Ascending aorta (tissue), 2 donors: Measurements from ENCODE around the gene RPL28. TPM values are rescaled to one million over a fixed set of nuclear protein-coding genes. Genes with fewer than 3 reads are reported as not detected.

Experiments used
- DNase-seq, 2 donors: peaks; one replicate each; pipeline ENCODE4 v3.0.0-alpha.2; 2019; ENCODE audit warnings: low spot score in 2 of 2
- H3K27ac ChIP-seq, 2 donors: fragments of 200-600 bp; sonication (generic); one replicate each; pipeline ENCODE4 v1.5.1; 2016 to 2017; ENCODE audit warnings: mild to moderate bottlenecking in 1 of 2
- H3K27me3 ChIP-seq: fragments of 200-600 bp; sonication (generic); one replicate; pipeline ENCODE4 v1.5.1; 2017
- H3K36me3 ChIP-seq, 2 donors: fragments of 200-600 bp; sonication (generic); one replicate each; pipeline ENCODE4 v1.5.1; 2016
- H3K4me1 ChIP-seq, 2 donors: fragments of 200-600 bp; sonication (generic); one replicate each; pipeline ENCODE4 v1.5.1; 2016 to 2017; ENCODE audit warnings: mild to moderate bottlenecking in 1 of 2
- H3K4me3 ChIP-seq, 2 donors: fragments of 200-600 bp; sonication (generic); one replicate each; pipeline ENCODE4 v1.5.1; 2016 to 2017; ENCODE audit warnings: mild to moderate bottlenecking in 1 of 2
- H3K9me3 ChIP-seq, 2 donors: fragments of 200-600 bp; sonication (generic); one replicate each; pipeline ENCODE4 v1.5.1; 2016
- CTCF ChIP-seq, 3 experiments: fragments of 200-600 bp in 2 of 3; fragments of 450-650 bp in 1 of 3; sonication (generic) in 2 of 3; IDR thresholded peaks; one replicate each; pipeline ENCODE4 v1.5.1; 2016 to 2019; ENCODE audit warnings: antibody characterized with exemption in 3 of 3, mild to moderate bottlenecking in 1 of 3, moderate library complexity in 1 of 3
- intact Hi-C: fragments of 100-400 bp; cut with DNase I; formaldehyde crosslinking; loops from one replicate; pipeline ENCODE4 v1.15.1; 2023
- total RNA-seq: library from RNA; depleted of rRNA; stranded (reverse); fragments of >200 nt; gene quantifications from one replicate; pipeline ENCODE4 v1.1.0, GENCODE V29; 2016

The RPL28 gene
- total RNA-seq, 1 donor from 2014 or later = 542 TPM

GRCh38 chr19:55382013-55382412 is 3.7 kb upstream of the RPL28 start:
- Histone ChIP-seq H3K27ac (no peak overlapping the region), H3K4me3 (no peak overlapping the region), H3K36me3 (no peaks in the 10 kb centered on the region), H3K27me3 (no peaks in the 10 kb centered on the region), H3K9me3 (no peaks in the 10 kb centered on the region), H3K4me1 (peaks cover 0 to 20% of the 10 kb centered on the region in 2 donors)
- no peak for DNase-seq
- intact Hi-C loops = loop anchor here (10.0 kb wide), 1 partner anchor 203 kb away; the partner anchor contains the start of gene ZNF579
- TF ChIP-seq CTCF (IDR thresholded peaks at IDR 0.05) = no peak

- Histone ChIP-seq H3K4me3 (no peak overlapping the region), H3K27ac (no peak overlapping the region), H3K4me1 (peaks cover 4 to 26% of the 10 kb centered on the region in 2 donors), H3K9me3 (no peaks in the 10 kb centered on the region), H3K36me3 (peaks cover 3 to 6% of the 10 kb centered on the region in 2 donors), H3K27me3 (no peaks in the 10 kb centered on the region)
- DNase-seq = no peak
- no peak for TF ChIP-seq CTCF (IDR thresholded peaks at IDR 0.05)
- intact Hi-C loops = loop anchor here (10.0 kb wide), 1 partner anchor 202 kb away; the partner anchor contains the start of gene ZNF579
Observed at GRCh38 chr19:55382522-55383054, 3.1 kb upstream of the RPL28 start.

- TF ChIP-seq CTCF (IDR thresholded peaks at IDR 0.05) = peak in 2 of 3 experiments; percentile 17 to 27
- Histone ChIP-seq H3K27ac (peak overlapping the region; percentile 42 to 92), H3K27me3 (no peaks in the 10 kb centered on the region), H3K9me3 (no peaks in the 10 kb centered on the region), H3K36me3 (peaks cover 12 to 15% of the 10 kb centered on the region in 2 donors), H3K4me1 (peaks cover 11 to 35% of the 10 kb centered on the region in 2 donors), H3K4me3 (peak overlapping the region; percentile 48 to 68)
- intact Hi-C loops = loop anchor here (2.0 to 10.0 kb wide), 3 partner anchors 77 to 201 kb away; partner anchors contain the start of genes ISOC2 and ZNF579
- peak in 1 of 2 donors; percentile 78 for DNase-seq
Observed at GRCh38 chr19:55383279-55384130, 2.2 kb upstream of the RPL28 start.

GRCh38 chr19:55384131-55384919 is 1.4 kb upstream of the RPL28 start, which contains the start of gene TMEM238:
TMEM238 (minus strand) TSS chr19:55384292; CDS start chr19:55384259, 33 bp downstream.
- Histone ChIP-seq H3K36me3 (peaks cover 20 to 23% of the 10 kb centered on the region in 2 donors), H3K4me1 (peaks cover 11 to 39% of the 10 kb centered on the region in 2 donors), H3K27me3 (no peaks in the 10 kb centered on the region), H3K27ac (peak within 1 kb of the TSS; percentile 92 to 93), H3K4me3 (peak within 1 kb of the TSS; percentile 68 to 91), H3K9me3 (no peaks in the 10 kb centered on the region)
- TF ChIP-seq CTCF (IDR thresholded peaks at IDR 0.05) = peak in 1 of 3 experiments; percentile 2
- no peak for DNase-seq
- intact Hi-C loops = loop anchor here (2.0 to 10.0 kb wide), 3 partner anchors 76 to 200 kb away; partner anchors contain the start of genes ISOC2 and ZNF579
